ENCODE results near the gene IP6K3.

The IP6K3 gene

GRCh38 chr6:33746651-33747100 is at the start of gene IP6K3:
Gene IP6K3, minus strand, starts transcription at chr6:33746905. Its CDS starts 11,429 bp downstream, at chr6:33735476.
- no peak for DNase-seq

GRCh38 chr6:33794910-33795623 is 48.4 kb upstream of the IP6K3 start:
- DNase-seq, result no peak

GRCh38 chr6:33792981-33793380 is 46.3 kb upstream of the IP6K3 start:
- DNase-seq, result no peak

GRCh38 chr6:33791620-33792019 is 44.9 kb upstream of the IP6K3 start:
- DNase-seq, result no peak

- no peak for DNase-seq
Observed at GRCh38 chr6:33790910-33791309, 44.2 kb upstream of the IP6K3 start.

- no peak for DNase-seq
Observed at GRCh38 chr6:33790379-33790778, 43.7 kb upstream of the IP6K3 start.

- no peak for DNase-seq
Observed at GRCh38 chr6:33789550-33789895, 42.8 kb upstream of the IP6K3 start.

GRCh38 chr6:33788694-33789549 is 42.2 kb upstream of the IP6K3 start, which contains the start of gene LEMD2:
Gene LEMD2, minus strand, starts transcription at chr6:33789130. Its CDS starts 14 bp downstream, at chr6:33789116.
- peak; percentile 87 to 96 for DNase-seq

GRCh38 chr6:33787954-33788693 is 41.4 kb upstream of the IP6K3 start:
- DNase-seq, result peak; percentile 87 to 92

- no peak for DNase-seq
Observed at GRCh38 chr6:33787346-33787953, 40.7 kb upstream of the IP6K3 start.

- DNase-seq, result no peak
Observed at GRCh38 chr6:33786736-33787135, 40.0 kb upstream of the IP6K3 start.

GRCh38 chr6:33785778-33786177 is 39.1 kb upstream of the IP6K3 start:
- no peak for DNase-seq

GRCh38 chr6:33784787-33785186 is 38.1 kb upstream of the IP6K3 start:
- DNase-seq, result no peak

GRCh38 chr6:33783781-33784520 is 37.2 kb upstream of the IP6K3 start:
- no peak for DNase-seq

GRCh38 chr6:33782561-33782960 is 35.9 kb upstream of the IP6K3 start:
- no peak for DNase-seq

- no peak for DNase-seq
Observed at GRCh38 chr6:33781131-33781975, 34.6 kb upstream of the IP6K3 start.

- no peak for DNase-seq
Observed at GRCh38 chr6:33779895-33780294, 33.2 kb upstream of the IP6K3 start.

- no peak for DNase-seq
Observed at GRCh38 chr6:33779290-33779689, 32.6 kb upstream of the IP6K3 start.

- no peak for DNase-seq
Observed at GRCh38 chr6:33778444-33779121, 31.9 kb upstream of the IP6K3 start.
